ENCODE measurements around the gene DIP2C.
"Not testable (repeated sequence)": the region's sequence is repeated elsewhere in the genome, so short reads cannot be mapped to it uniquely, and the experiment has no call there.

The DIP2C gene

GRCh38 chr10:480928-481552 lies 208.4 kb downstream of the DIP2C start:
- DNase-seq (ENCODE audit: low spot score), result no peak
- ChIA-PET CTCF (no interaction called here), POLR2A (ENCODE audit: low non-redundant PET) (no interaction called here)
- TF ChIP-seq, protein P1, sequence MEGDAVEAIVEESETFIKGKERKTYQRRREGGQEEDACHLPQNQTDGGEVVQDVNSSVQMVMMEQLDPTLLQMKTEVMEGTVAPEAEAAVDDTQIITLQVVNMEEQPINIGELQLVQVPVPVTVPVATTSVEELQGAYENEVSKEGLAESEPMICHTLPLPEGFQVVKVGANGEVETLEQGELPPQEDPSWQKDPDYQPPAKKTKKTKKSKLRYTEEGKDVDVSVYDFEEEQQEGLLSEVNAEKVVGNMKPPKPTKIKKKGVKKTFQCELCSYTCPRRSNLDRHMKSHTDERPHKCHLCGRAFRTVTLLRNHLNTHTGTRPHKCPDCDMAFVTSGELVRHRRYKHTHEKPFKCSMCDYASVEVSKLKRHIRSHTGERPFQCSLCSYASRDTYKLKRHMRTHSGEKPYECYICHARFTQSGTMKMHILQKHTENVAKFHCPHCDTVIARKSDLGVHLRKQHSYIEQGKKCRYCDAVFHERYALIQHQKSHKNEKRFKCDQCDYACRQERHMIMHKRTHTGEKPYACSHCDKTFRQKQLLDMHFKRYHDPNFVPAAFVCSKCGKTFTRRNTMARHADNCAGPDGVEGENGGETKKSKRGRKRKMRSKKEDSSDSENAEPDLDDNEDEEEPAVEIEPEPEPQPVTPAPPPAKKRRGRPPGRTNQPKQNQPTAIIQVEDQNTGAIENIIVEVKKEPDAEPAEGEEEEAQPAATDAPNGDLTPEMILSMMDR (conservative IDR thresholded peaks at IDR 0.05; ENCODE audit: low read depth), result no peak
- no peak overlapping the region for H3K27ac ChIP-seq

DNA sequence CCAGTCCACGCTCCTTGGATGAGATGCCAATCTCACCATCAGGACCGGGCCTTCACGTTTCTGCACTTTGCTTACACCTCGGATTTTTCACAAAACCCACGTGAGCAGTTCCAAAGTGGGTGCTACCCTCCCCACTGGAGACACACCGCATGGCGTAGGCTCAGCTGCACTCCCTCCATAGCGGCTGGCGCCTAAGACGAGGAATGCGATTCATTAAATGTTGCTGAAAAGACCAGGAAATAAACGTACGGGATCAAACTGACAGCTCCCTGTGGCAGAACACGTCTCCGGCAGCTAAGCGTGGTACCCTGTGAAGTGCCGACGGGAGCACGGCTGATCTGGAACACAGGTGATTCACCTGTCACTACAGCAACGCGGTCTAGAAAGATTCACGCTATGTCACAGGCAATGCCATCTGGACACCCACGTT lies 209.0 kb downstream of the DIP2C start:
- ChIA-PET POLR2A (ENCODE audit: low non-redundant PET) (no interaction called here), CTCF (no interaction called here)
- no peak overlapping the region for H3K27ac ChIP-seq
- DNase-seq (ENCODE audit: low spot score), result no peak
- TF ChIP-seq, protein P1 (conservative IDR thresholded peaks at IDR 0.05; ENCODE audit: low read depth), result no peak

DNA sequence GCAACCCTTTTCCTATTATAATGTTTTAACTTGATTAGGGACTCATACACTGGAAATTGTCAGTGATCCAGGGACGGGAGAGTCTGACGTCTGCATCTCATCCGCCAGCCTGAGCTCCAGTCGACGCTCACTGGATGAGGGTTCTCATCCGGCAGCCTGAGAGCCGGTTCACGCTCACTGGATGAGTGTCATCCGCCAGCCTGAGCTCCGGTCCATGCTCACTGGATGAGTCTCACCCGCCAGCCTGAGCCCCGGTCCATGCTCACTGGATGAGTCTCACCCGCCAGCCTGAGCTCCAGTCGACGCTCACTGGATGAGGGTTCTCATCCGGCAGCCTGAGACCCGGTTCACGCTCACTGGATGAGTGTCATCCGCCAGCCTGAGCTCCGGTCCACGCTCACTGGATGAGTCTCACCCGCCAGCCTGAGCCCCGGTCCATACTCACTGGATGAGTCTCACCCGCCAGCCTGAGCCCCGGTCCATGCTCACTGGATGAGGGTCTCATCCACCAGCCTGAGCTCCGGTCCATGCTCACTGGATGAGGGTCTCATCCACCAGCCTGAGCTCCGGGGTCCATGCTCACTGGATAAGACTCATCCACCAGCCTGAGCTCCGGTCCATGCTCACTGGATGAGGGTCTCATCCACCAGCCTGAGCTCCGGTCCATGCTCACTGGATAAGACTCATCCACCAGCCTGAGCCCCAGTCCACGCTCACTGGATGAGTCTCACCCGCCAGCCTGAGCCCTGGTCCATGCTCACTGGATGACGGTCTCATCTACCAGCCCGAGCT lies 209.6 kb downstream of the DIP2C start:
- CTCF ChIA-PET; H3K27ac ChIP-seq; DNase-seq (ENCODE audit: low spot score); POLR2A ChIA-PET (ENCODE audit: low non-redundant PET): not testable (repeated sequence)

DNA sequence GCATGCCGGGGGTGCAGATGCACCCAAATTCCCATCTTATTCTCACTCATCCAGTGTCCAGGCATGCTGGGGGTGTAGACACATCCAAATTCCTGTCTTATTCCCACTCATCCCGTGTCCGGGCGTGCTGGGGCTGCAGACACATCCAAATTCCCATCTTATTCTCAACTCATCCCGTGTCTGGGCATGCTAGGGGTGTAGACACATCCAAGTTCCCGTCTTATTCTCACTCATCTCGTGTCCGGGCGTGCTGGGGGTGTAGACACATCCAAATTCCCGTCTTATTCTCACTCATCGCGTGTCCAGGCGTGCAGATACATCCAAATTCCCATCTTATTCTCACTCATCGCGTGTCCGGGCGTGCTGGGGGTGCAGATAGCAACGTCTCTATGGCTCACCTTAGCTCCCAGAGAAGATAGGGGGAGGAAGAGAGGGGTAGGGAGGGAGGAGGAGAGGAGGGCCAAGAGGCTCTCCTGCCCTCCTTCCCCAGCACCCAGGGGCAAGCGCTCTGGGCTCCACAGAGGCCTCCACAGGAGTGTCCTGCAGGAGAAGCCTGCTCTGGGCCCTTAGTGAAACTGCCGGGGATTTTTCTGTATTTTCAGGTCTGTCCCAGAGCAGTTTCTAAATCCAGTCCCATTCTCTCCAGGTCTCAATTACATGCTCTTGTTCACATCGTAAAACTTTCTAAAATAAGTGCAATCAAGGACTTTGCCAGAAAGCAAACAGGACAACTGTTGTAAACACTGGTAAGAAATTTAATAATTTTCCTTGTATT lies 210.8 kb downstream of the DIP2C start:
- peak overlapping the region; percentile 80 for H3K27ac ChIP-seq
- DNase-seq (ENCODE audit: low spot score), result peak; percentile 30
- CTCF ChIA-PET, result no interaction called here
- TF ChIP-seq, protein P1 (conservative IDR thresholded peaks at IDR 0.05; ENCODE audit: low read depth), result no peak
- POLR2A ChIA-PET (ENCODE audit: low non-redundant PET), result no interaction called here

- CTCF ChIA-PET, result no interaction called here
- TF ChIP-seq, protein P1 (conservative IDR thresholded peaks at IDR 0.05; ENCODE audit: low read depth), result no peak
- DNase-seq (ENCODE audit: low spot score), result no peak
- POLR2A ChIA-PET (ENCODE audit: low non-redundant PET), result no interaction called here
- no peak overlapping the region for H3K27ac ChIP-seq
These were observed 211.8 kb downstream of the DIP2C start for GRCh38 chr10:477620-478019.

GRCh38 chr10:476455-476780 lies 213.1 kb downstream of the DIP2C start:
- POLR2A ChIA-PET (ENCODE audit: low non-redundant PET), result no interaction called here
- CTCF ChIA-PET, result no interaction called here
- no peak overlapping the region for H3K27ac ChIP-seq
- DNase-seq (ENCODE audit: low spot score), result no peak
- TF ChIP-seq, protein P1 (conservative IDR thresholded peaks at IDR 0.05; ENCODE audit: low read depth), result no peak
